GM18867 (cell line): Measurements from ENCODE around the gene SLC25A41.
"Not testable (repeated sequence)": the region's sequence is repeated elsewhere in the genome, so short reads cannot be mapped to it uniquely, and the experiment has no call there.

Experiments used
- ATAC-seq: cut with Tn5 transposase; IDR thresholded peaks from one replicate; pipeline ENCODE4 v1.9.1; 2021; ENCODE audit warnings: mild to moderate bottlenecking, moderate library complexity; ENCODE audit not compliant: unreplicated experiment

SLC25A41 gene

DNA sequence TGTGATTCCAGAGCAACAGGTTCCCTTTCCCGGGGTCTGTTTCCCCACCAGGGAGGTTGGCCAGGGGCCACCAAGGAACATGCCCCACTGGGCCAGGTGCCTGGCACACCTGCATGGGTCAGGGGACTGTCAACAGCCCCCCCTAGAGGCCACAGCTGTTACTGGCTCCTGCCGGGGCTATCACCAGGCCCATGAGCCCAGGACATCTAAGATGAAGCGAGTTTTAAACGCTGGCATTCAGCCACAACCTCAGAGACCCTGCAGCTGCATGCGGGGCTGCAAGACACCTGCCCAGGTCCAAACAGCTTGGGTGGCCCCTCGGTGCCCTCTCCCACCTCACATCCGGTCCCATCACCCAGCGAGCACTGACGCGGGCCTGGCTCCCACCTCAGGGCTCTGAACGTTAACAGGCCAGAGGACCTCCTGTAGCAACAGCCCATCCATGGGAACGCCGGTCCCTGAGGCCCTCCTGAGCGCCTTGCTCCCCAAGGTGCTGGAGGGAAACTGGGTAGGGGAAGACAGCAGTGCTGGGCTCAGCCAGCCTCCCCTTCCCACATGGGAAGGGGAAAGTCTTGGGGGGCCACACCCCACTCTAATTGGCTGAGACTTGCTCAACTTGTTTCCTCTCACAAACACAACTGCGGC, 21.0 kb downstream of the SLC25A41 start:
- no peak for ATAC-seq

- no peak for ATAC-seq
Measured at GRCh38 chr19:6412061-6412446, 21.5 kb downstream of the SLC25A41 start.

- no peak for ATAC-seq
Measured at GRCh38 chr19:6409346-6409745, 24.2 kb downstream of the SLC25A41 start.

GRCh38 chr19:6406401-6406800, 27.2 kb downstream of the SLC25A41 start:
- ATAC-seq: no peak

- ATAC-seq: no peak
Measured at GRCh38 chr19:6402837-6403608, 30.5 kb downstream of the SLC25A41 start.

DNA sequence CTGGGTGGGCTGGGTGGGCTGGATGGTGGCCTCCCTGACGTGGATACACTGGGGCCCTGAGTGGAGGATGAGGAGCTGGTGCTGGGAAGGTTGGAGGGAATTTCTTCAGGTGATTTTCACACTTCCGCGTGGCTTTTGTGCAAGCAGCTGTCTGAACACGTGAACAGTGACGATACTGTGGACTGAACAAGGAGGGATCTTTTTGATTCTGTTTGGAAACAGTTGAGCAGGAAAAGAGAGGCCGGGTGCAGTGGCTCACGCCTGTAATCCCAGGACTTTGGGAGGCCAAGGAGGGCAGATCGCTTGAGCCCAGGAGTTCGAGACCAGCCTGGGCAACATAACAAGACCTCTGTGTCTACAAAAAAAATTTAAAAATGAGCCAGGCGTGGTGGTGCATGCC, 31.5 kb downstream of the SLC25A41 start:
- ATAC-seq: no peak

DNA sequence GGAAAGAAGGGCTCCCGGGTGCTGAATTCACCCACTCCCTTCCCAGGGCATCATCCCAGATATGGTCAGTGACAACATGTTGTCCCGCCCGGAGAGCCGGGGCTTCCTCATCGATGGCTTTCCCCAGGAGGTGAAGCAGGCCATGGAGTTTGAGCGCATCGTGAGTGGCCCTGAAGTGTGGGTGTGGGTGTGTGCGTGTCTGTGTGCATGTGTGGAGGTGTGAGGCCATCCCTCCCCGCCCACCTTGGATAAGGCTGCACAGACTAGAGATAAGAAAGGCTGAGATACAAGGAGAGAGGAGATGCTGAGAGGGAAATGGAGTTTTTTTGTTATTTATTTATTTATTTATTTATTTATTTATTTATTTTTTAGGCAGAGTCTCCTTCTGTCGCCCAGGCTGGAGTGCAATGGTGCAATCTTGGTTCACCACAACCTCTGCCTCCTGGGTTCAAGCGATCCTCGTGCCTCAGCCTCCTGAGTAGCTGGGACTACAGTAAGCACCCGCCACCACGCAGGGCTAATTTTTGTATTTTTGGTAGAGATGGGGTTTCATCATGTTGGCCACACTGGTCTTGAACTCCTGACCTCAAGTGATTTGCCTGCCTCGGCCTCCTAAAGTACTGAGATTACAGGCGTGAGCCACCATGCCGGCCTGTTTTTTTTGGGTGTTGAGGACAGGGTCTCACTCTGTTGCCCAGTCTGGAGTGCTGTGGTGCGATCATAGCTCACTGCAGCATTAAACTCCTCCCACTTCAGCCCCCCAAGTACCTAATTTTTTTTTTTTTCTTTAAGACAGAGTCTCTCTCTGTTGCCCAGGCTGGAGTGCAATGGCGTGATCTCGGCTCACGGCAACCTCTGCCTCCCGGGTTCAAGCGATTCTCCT, 33.3 kb downstream of the SLC25A41 start:
- not testable (repeated sequence) for ATAC-seq

DNA sequence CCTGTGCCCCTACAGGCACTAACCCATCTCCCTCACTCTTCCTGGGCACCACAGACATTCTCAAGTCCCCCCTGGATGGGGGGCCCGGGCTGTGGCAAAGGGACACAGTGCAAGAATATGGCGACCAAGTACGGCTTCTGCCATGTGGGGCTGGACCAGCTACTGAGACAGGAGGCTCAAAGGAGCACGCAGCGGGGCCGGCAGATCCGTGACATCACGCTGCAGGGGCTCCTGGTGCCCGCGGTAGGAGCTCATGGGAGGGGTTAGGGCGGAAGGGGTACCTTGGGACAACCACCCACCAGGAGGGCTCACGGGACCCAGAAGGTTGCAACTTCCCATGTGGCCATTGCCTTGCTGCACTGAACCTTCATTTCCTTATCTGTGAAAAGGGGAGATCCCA, 37.3 kb downstream of the SLC25A41 start:
- no peak for ATAC-seq

DNA sequence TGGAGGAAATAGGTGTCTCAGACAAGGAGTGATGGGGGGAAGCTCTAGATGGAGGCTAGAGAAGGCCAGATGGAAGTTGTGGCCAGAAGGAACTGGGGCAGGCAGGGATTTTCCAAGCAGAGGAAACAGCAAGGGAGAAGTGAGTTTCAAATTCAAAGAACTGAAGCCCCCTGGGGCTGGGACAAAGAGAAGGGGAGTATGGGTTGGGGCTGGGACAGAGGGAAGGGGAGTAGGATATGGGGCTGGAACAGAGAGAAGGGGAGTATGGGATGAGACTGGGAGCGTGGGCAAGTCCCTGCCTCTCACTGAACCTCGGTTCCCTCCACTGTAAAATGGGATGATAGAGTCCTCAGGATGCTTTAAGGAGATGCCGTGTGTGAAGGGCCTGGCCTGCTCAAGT, 38.7 kb downstream of the SLC25A41 start:
- no peak for ATAC-seq

- no peak for ATAC-seq
Measured at GRCh38 chr19:6393983-6394412, 39.6 kb downstream of the SLC25A41 start.

- peak; percentile 82 for ATAC-seq
Measured at GRCh38 chr19:6393074-6393982, 40.2 kb downstream of the SLC25A41 start, which contains the start of gene GTF2F1. GTF2F1 (minus strand) TSS chr19:6393164; CDS start chr19:6392995, 169 bp downstream.

DNA sequence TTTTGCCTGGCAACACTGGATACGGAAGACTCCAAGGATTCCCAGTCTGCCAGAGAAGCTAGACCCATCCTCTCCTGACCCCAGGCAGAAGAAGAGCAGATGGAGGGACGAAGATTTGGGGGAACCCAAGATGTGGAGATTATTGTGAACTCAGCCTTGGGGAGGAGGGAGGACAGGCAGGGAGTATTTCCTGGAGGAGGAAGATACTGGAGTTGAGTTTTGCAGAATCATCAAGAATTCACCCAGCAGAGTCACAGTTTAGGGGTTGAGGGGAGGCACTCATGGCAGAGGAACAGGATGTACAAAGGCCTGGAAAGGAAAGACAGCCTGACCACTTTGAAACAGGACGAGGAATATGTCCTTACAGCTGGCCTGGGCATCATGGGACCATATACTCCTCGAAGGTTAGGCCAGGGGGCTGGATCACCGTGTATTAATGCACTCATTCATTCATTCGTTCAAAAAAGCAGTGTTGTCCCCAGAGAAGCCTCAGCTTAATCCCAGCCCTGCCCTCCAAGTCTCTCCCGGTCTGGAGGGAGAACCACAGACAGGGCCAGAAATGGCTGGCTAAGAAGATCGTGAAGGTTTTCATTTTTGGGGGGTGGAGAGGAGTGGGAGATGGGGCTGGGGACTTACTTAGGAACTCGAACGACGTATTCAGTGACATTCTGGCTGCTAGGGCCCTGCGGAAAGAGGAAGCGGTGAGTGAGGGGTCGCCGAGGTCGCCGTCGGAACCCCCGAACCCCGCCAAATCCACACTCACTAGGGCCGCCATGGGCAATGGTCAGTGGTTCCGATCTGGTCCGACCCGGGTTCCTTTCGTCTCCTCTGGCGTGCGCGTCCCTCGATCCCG, 41.1 kb downstream of the SLC25A41 start:
- ATAC-seq: no peak

- no peak for ATAC-seq
Measured at GRCh38 chr19:6387372-6387771, 46.2 kb downstream of the SLC25A41 start.

DNA sequence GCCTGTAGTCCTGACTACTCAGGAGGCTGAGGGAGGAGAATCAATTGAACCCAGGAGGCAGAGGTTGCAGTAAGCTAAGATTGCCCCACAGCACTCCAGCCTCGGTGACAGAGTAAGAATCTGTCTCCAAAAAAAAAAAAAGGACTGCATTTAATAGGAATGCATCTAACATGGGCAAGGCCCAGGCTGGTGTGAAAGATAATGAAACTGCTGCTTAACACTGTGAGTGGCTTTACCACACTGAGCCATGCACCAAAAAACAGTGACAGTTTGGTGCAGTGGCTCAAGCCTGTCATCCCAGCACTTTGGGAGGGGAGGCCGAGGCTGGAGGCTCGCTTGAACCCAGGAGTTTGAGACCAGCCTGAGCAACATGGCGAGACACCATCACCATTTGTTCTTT, 49.2 kb downstream of the SLC25A41 start:
- no peak for ATAC-seq

GRCh38 chr19:6383188-6383587, 50.4 kb downstream of the SLC25A41 start:
- no peak for ATAC-seq

GRCh38 chr19:6381030-6381750, 52.4 kb downstream of the SLC25A41 start:
- ATAC-seq: no peak

DNA sequence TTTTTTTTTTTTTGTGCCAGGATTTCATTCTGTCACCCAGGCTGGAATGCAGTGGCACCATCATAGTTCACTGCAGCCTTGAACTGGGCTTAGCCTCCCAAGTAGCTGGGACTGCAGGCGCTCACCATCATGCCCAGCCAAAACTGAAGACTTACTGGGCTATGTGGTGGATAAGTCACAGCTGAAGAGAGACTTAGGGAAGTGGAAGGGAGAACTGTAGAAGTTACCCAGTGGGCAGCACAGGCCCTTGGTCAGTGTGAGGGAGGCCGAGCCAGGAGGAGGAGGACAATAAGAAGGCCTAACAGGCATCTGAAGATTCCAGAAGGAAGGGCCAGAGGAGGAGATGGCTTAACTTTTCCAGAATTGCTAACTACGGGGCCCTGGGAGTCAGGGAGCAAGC, 53.8 kb downstream of the SLC25A41 start:
- ATAC-seq: no peak

DNA sequence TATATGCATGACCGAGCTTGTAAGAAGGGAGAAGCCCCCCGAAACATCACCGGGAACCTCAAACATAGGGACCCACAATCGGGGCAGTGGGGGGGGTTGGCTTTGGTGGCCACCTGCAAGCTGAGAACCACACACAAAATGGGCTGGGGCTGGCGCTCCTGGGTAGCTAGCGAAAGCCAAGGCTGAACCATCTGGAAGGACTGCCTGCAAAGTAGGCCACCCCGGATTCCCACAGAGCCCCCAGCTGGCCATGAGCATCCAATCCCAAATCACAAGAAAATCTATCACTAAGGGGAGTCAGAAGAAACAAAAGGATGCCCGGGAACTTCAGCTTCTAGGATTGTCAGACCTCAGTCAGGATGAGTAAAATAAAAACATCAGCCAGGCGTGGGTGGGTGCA, 55.1 kb downstream of the SLC25A41 start:
- ATAC-seq: no peak

- no peak for ATAC-seq
Measured at GRCh38 chr19:6378041-6378440, 55.5 kb downstream of the SLC25A41 start.
